GM19463 (cell line): ENCODE data around the gene FCHSD2.
"Not testable (repeated sequence)": the region's sequence is repeated elsewhere in the genome, so short reads cannot be mapped to it uniquely, and the experiment has no call there.

Experiments used
- ATAC-seq: cut with Tn5 transposase; IDR thresholded peaks from one replicate; pipeline ENCODE4 v1.9.1; 2021; ENCODE audit warnings: mild to moderate bottlenecking, moderate library complexity; ENCODE audit not compliant: unreplicated experiment

Gene FCHSD2

GRCh38 chr11:72940417-72940816, 201.7 kb downstream of the FCHSD2 start:
- no peak for ATAC-seq

GRCh38 chr11:72939031-72939430, 203.1 kb downstream of the FCHSD2 start:
- no peak for ATAC-seq

- ATAC-seq, result no peak
These were observed 204.7 kb downstream of the FCHSD2 start for GRCh38 chr11:72937439-72937838.

- ATAC-seq, result no peak
These were observed 206.4 kb downstream of the FCHSD2 start for GRCh38 chr11:72935700-72936099.

- ATAC-seq, result no peak
These were observed 210.0 kb downstream of the FCHSD2 start for GRCh38 chr11:72932132-72932570.

GRCh38 chr11:72930008-72930407, 212.1 kb downstream of the FCHSD2 start:
- ATAC-seq, result no peak

- ATAC-seq, result no peak
These were observed 212.9 kb downstream of the FCHSD2 start for GRCh38 chr11:72929256-72929655.

- no peak for ATAC-seq
These were observed 214.7 kb downstream of the FCHSD2 start for GRCh38 chr11:72927380-72927779.

- no peak for ATAC-seq
These were observed 216.0 kb downstream of the FCHSD2 start for GRCh38 chr11:72926076-72926475.

- no peak for ATAC-seq
These were observed 216.5 kb downstream of the FCHSD2 start for GRCh38 chr11:72925656-72926055.

GRCh38 chr11:72924568-72925190, 217.4 kb downstream of the FCHSD2 start:
- no peak for ATAC-seq

GRCh38 chr11:72921028-72921716, 220.9 kb downstream of the FCHSD2 start:
- ATAC-seq, result no peak

- no peak for ATAC-seq
These were observed 222.1 kb downstream of the FCHSD2 start for GRCh38 chr11:72920001-72920400.

- no peak for ATAC-seq
These were observed 223.3 kb downstream of the FCHSD2 start for GRCh38 chr11:72918851-72919250.

GRCh38 chr11:72912253-72912652, 229.9 kb downstream of the FCHSD2 start:
- ATAC-seq, result no peak

- ATAC-seq, result not testable (repeated sequence)
These were observed 232.3 kb downstream of the FCHSD2 start for GRCh38 chr11:72909558-72910388.

- ATAC-seq, result no peak
These were observed 234.0 kb downstream of the FCHSD2 start for GRCh38 chr11:72908032-72908676.

- ATAC-seq, result no peak
These were observed 238.1 kb downstream of the FCHSD2 start for GRCh38 chr11:72904016-72904415.

- no peak for ATAC-seq
These were observed 240.7 kb downstream of the FCHSD2 start for GRCh38 chr11:72901374-72901773.

- no peak for ATAC-seq
These were observed 242.1 kb downstream of the FCHSD2 start for GRCh38 chr11:72900013-72900412.

GRCh38 chr11:72899238-72899637, 242.9 kb downstream of the FCHSD2 start:
- ATAC-seq, result no peak
